GM18526 (cell line): ENCODE data around the gene TSPEAR.

Experiments
- POLR2A ChIP-seq: IDR thresholded peaks from 3 replicates; pipeline ENCODE4 v1.6.1; 2011; ENCODE audit not compliant: insufficient read length; ENCODE audit errors: extremely low read depth

Gene TSPEAR

DNA sequence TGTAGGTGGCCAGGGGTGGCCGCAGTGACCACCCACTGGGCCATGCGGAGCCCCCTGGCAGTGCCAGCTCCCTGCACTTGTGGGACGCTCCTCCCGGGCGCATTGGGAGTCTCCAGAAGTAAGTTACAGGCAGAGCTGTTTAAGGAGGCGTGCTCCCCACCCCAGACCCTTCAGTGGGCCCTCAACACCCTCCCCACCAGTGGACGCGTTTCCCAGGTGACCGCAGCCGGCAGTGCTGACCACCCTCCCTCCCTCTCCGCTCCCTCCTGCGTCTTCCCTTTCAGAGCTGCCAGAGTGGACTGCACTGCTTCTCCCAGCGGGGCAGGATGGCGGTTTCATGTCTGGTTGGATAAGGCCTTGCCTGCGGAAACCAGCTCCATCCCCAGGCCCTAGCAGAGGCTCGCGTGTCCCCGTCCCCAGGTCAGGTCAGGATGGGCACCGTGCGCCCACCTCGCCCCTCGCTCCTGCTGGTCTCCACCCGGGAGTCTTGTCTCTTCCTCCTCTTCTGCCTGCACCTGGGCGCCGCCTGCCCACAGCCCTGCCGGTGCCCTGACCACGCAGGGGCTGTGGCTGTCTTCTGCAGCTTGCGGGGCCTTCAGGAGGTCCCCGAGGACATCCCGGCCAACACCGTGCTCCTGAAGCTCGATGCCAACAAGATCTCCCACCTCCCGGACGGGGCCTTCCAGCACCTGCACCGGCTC is 255.0 kb downstream of the TSPEAR start:
- TF ChIP-seq POLR2A: no peak

DNA sequence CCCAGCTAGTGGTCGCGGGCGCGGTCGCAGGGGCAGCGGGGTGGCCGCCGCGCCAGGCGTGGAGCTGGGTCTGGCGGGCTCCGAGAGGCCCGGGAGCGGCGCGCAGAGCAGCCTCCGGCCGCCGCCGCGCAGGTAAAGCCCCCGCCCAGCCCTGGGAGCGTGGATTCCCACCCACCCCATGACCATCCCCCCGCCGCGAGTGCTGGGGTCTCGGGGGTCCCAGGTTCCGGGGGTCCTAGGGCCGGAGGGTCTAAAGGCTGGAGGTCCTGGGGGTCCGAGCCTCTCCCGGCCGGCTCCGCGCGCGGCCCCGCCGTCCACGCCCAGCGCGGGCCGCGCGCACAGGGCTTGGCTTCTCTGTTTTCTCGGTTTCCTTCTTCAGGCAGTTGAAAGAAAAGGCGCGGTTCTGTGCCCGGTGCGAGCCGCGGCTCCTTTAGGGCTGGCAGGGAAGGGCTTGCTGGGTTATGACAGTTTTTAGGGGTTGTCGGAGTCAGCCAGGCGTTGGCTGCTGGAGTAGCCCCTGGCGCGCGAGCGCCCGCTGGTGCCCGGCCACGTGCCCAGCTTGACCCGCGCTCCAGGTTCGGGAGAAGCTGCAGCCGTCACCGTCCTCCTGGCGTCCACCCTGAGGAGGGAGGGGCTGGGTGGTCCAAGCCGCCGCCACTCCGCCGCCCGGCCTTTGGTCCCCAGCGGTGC is 255.7 kb downstream of the TSPEAR start:
- TF ChIP-seq POLR2A: no peak

DNA sequence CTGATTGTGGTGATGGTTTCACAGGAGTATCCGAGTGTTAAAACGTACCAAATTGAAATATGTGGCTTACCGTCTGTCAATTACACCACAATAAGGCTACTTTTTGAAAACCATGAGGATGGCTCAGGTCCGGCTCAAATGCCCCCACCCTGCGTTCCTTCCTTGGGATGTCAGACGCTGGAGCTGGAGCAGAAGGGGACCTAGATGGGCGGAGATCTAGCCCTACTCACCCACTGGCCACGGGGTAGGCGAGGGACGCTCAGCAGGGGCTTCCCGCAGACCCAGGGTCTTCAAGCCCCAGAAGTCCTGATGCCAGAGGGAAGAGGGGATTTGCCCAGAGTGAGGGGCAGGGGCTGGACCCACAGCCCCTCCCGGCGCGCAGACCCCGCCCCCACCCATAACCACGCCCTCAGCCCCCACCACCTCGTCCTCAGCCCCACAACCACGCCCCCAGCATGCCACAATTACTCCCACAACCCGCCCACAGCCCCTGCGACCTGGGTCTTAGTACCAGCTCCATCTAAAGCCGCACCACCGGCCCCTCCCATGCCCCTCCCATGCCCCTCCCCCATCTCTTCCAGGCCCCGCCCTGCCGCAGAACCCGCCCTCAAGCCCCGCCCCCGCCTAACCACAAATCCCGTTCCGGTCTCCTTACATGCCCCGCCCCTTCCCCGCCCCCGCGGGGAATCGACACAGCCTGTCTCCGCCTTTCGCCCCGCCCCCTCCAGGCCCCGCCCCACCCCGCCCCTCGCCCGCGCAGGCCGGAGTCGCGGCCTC is 256.4 kb downstream of the TSPEAR start, which contains the start of gene LRRC3:
LRRC3 (plus strand) TSS at position 764 of the 777 bp plus-strand sequence. CDS start 1,135 bp downstream, outside the sequence.
- TF ChIP-seq POLR2A: no peak

DNA sequence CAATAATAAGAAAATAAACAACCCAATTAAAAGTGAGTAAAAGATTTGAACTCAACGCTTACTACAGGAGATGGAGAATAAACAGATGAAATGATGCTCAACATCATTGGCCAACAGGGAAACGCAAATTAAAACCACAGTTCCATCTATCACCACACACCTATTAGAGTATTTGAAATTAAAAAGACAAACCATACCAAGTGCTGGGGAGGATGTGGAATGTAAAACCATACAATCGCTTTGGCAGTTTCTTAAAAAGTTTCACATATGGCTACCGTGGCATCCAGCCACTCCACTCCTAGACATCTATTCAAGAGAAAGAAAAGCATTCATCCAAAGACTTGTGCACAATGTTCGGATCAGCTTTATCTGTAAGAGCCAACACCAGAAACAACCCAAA is 257.3 kb downstream of the TSPEAR start:
- TF ChIP-seq POLR2A: no peak

DNA sequence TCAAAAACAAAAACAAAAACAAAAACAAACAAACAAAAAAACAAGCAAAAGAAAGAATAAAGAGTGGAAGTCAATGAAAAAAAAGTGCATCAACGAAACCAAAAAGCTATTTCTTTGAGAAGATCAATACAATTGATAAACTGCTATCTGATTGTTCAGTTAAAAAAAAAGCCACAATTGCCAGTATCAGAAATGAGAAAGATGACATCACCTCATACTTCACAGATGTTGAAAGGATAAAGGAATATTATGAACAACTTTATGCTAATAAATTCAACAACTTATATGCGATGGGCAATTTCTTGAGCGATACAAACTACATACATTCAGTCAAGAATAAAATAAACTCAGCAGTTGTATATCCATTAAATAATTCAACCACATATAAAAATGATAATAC is 258.3 kb downstream of the TSPEAR start:
- TF ChIP-seq POLR2A: no peak

DNA sequence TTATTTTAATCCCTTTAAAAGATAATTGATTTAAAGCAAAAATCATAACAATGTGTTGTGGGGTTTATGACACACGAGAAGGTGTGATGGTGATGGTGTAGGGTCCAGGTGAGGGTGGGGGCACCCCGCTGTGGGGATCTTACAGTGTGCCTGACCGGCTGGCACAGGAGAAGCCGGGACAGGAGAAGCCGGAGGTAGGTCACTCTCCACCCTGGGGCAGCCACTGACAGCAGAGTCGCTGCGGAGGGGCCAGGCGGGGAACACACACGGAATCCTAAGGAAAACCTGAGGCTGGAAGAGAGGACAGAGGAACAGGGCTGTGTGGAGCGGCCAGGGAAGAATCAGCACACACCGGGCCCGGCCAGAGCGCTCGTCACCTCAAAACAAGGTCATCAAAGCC is 260.4 kb downstream of the TSPEAR start:
- no peak for TF ChIP-seq POLR2A

DNA sequence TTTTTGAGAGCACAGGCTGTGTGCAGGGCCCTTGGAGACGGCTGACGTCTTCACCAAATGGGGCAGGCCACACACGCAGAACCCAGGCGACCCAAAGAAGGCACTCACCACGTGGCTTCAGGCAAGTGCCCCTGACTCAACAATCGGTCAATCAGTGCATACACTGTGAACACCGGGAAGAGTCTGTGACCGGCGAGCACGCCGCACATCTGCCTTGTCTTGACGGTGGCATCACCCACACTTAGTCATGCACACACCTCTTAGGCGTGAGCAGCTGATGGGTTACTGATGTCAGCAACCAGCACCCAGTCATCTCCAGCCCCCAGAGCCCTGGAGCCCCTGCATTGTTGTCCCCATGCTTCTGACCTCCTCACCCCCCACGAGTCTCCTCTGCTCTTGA is 261.0 kb downstream of the TSPEAR start:
- no peak for TF ChIP-seq POLR2A

DNA sequence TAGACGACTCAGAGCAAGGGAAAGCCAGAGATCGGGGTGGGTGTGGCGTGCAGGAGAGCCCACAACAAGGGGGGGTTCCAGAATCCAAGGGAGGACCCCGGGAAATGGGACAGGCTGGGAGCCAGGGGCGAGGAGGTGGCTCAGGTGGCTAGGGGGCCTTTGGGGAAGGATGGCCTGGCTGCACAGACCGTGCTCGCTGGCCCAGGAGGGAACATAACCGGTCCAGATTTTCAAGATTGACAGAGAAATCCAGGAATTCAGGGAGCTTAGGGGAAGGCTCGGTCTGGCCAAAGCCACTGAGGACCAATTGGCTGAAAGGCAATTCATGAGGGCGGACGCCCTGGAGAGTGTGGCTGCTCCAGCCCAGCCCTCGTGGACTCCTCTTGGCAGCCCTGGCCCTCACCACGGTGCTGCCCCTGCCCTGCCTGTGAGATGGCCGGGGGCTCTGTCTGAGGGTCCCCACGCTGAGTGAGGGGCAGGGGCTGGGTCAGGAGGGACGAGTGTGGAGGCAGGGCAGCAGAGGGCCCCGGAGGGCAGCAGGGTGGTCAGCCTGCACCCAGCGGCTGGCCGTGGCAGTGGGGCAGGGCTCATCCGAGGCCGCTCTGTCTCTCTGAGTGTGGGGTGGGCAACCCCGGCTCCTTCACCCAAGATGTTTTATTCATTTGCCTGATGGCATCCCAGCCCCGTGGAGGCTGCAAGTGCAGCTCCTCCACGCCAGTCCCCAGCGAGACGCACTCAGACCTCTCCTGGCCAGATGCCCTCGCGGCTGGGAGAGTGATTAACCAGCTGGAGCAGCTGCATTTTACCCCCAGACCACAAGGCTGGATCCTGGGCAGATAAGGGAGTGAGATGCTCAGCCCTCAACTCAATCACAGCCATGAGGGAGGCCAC is 261.7 kb downstream of the TSPEAR start:
- no peak for TF ChIP-seq POLR2A

DNA sequence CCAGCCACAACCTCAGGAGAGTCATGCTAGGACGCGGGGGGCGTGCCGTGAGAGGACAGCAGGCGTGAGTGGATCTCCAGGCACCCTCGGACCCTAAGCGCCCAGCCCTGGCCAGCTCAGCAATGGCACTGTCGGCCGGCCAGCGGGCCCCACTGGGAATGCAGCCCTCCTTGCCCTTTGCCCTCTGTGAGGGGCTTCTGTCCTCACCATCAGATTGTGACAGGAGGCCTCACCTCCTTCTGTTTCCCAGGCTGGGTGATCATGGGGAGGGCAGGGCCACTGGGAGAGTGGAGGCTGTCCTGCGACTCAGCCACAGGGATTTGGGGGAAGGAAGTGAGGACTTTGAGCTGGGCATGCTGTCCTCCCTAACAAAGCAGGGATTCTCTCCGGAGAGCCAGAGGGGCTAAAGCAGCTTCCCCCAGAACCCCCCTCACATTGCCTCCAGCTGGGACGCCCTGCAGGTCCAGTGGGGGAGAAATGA is 262.7 kb downstream of the TSPEAR start:
- TF ChIP-seq POLR2A: no peak
